GM21423 (cell line): ENCODE measurements around the gene CHRNB1.

ENCODE experiments used
- ATAC-seq: cut with Tn5 transposase; IDR thresholded peaks from one replicate; pipeline ENCODE4 v1.9.1; 2021; ENCODE audit warnings: mild to moderate bottlenecking, moderate library complexity; ENCODE audit not compliant: unreplicated experiment

Gene CHRNB1, protein sequence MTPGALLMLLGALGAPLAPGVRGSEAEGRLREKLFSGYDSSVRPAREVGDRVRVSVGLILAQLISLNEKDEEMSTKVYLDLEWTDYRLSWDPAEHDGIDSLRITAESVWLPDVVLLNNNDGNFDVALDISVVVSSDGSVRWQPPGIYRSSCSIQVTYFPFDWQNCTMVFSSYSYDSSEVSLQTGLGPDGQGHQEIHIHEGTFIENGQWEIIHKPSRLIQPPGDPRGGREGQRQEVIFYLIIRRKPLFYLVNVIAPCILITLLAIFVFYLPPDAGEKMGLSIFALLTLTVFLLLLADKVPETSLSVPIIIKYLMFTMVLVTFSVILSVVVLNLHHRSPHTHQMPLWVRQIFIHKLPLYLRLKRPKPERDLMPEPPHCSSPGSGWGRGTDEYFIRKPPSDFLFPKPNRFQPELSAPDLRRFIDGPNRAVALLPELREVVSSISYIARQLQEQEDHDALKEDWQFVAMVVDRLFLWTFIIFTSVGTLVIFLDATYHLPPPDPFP

DNA sequence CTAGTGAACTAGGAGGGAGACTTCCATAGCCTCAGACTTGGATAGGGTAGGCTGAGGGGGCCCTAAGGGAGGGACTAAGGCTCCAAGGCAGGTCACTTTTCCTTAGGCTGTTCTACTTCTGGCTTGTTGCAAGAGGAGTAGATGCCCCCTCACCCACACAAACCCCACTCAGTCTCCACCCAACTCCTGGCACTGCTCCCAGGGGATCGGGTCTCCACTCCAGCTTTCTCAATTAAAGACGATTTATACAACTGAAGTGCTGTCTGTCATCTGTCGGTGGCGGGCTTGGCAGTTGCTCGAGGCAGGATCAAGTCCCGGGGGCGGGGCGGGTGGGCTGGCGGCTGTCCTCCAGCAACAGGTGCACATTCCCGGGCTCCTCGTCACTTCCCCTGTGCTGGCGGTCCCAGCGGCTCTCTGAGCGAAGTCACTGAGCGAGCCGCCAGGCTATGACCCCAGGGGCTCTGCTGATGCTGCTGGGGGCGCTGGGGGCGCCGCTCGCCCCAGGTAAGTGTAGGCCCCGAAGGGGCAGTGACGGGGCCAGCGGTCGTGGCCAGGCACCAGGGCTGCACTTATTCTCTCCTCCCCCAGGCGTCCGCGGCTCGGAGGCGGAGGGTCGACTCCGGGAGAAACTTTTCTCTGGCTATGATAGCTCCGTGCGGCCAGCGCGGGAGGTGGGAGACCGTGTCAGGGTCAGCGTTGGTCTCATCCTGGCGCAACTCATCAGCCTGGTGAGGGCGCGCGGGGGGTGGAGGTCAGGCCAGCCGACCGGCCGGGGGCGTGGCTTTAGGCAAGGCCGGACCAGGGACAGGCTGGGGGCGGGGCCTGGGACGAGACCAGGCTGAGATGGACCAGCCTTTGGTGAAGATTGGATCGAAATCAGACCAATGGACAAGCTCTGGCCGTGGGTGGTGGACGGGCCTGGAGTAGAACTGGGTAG, at the start of gene CHRNB1:
Gene CHRNB1 (plus strand): TSS at position 380 of the 937 bp plus-strand sequence. CDS start 67 bp downstream, at position 447.
- no peak for ATAC-seq

DNA sequence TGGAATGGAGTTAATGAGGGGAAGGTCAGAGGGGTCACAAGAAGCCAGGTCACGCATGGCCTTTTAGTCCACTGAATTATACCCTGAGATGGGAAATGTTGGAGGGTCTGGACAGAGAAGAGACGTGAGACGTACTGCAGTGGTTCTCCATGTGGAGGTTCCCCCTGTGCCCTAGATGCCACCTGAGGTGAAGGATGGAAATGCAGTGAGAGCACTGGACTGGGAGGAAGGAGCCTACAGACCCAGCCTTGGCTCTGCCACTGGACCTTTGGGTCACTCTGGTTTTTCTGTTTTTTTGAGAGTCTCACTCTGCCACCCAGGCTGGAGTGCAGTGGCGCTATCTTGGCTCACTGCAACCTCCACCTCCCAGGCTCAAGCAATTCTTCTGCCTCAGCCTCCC, 48.7 kb upstream of the CHRNB1 start:
- no peak for ATAC-seq

DNA sequence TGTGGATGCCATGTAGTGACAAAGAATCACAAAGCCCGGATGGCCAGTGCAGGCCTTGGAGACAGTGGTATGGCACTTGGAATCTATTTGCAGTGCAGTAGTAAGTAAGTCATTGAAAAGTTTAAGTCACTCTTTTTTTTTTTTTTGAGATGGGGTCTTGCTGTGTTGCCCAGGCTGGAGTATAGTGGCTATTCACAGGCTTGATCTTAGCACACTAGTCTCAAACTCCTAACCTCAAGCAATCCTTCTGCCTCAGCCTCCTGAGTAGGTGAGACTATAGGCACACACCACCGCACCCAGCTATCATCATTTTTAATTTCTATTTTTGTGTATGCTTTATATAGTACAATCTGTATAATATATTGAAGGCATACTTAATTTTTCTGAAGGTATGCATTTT, 46.2 kb upstream of the CHRNB1 start:
- ATAC-seq = no peak

DNA sequence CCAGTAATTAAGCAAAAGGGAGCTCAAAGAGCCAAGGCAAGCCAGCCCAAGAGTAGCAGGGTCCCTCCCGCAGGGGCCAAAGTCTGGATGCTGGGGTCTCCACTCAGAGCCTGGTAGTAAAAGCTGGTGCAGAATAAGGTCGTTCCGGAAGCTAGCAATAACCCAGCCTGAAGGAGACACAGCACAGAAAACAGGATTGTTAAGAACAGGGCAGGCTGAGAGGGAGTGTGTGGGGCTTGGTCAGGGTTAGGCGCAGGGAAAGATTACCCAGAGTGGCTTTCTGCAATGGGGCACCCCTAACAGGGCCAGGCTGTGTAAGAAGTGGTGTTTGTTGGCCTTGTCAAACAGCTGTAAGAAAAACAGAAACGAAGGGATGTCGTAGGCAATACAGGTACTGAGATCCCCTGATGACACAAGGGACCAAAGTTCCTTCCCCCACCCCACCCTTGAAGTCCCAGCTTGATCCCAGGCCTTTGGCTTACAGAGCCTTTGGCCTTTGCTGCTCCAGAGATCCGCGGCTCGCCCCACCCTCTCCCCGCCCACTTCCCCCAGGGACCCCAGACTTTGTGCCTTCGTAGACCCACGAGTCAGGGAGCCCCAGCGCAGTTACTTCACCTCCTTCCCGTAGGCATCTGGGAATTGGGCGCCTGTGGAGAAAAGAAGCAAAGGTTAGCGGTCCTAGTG, 41.7 kb upstream of the CHRNB1 start:
- ATAC-seq = no peak

DNA sequence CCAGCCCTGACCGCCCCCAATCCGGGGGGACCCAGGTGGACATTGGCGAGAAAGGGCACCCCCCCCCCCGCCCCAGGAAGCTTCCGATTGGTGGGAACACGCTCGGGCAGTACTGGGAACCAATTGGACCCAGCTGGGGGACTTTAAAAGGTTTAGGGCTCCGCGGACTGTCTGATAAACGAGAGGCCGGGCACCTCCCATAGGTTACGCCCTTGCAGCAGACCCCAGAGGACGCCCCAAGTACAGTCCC, 41.2 kb upstream of the CHRNB1 start:
- ATAC-seq = no peak

DNA sequence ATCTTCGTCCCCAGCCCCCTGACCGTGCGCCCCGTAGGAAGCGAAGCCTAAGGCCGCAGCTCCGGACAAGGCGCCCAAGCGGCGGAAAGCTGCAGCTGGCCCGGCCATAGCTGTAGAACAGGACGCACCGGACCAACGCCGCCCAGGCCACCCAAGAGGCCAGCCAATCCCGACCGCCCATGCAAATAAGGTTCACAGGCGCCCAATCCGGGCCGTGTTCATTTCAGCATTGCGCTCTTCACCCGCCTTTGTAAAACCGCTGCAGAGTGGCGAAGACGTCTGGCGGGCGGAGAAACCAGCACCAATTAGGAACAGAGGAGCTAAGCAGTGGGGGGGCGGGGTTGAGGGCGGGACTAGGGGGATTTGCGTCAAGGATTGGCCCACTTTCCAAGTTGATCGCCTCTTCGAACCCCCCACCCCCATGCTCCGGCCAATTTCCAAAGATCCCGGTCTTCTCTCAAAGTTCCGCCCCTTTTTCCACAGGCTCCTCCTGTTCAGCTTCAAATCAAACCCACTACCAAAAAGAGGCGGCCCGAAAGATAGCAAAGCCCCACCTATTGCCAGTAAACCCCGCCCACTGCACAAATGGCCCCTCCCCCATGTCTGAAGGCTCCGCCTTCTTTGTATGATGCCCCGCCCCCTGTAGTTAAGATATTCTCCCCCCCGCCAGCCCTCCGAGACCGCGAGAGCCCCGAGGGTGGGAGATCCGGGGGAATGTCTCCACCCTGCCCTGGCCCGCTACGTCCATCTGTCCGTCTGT, 40.7 kb upstream of the CHRNB1 start, which contains the start of gene TMEM256:
Gene TMEM256 (minus strand): TSS at position 121 of the 760 bp plus-strand sequence. CDS start 13 bp downstream, at position 108.
- ATAC-seq = peak; percentile 94

DNA sequence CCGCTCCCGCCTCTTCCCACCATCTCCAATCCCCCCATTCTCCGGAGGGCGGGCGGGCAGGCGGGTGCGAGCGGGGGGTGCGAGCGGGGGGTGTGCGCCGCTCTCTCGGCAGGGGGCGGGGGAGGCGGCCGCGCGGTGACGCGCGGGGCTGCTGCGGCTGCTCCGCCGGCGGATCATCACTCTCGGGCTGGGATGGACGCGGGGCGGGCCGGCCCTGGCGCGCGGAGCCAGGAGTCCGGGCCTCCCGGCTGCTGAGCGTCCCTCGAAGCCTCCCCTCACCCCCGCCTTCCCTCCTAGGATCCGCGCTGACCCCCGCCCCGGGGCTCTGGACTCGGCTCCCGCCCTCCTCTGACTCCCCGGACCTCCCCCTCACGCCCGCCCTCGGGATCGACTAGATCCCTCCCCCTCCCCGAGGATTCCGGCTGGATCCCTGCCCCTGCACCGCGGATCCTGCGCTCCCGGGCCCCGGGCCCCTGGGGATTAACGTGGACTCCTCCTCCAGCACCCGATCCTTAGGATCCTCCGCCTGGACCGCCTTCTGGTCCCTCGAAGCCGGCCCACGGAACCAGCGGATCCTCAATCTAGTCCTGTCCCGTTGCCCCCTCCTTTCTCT, 40.0 kb upstream of the CHRNB1 start:
- peak; percentile 7 for ATAC-seq

DNA sequence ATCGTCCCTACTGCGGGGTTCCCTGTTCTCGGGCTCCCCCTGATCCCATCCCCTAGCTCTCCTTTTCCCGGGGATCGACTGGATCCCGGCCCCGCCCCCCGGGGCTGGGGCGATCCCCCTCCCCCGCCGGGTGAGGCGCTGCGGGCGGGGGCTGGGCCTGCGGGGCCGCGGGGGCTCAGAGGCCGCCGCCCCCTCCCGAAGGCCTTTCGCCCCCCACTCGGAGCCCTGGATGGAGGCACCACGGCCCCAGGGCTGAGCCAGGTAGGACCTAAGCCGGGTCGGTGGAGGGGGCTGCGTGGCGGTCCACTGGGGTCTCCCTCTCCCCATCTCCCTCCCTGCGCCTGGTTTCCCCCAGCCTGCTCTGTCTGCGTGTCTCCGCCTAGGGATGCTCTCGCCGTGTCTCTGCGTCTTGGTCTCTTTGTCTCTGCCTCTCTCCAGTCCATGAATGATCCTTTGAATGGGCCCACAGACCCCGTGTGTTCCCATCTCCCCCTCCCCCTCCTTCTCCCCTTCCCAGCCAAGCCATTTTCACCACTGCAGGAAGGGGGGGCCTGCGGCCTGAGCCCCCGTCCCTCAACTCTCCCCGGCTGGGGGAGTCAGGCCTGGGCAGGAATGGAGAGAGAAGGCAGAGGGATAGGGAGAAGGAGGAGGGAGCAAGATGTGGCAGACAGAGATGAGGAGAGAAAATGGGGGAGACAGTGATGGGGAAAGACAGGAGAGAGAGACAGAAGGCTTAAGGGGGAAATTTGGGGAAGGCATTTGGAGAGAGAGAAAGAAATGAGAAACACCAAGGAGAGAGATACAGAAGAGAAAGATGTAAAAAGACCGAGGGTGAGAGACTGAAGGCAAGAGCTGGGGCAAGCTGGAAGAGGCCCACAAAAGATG, 39.3 kb upstream of the CHRNB1 start:
- no peak for ATAC-seq

DNA sequence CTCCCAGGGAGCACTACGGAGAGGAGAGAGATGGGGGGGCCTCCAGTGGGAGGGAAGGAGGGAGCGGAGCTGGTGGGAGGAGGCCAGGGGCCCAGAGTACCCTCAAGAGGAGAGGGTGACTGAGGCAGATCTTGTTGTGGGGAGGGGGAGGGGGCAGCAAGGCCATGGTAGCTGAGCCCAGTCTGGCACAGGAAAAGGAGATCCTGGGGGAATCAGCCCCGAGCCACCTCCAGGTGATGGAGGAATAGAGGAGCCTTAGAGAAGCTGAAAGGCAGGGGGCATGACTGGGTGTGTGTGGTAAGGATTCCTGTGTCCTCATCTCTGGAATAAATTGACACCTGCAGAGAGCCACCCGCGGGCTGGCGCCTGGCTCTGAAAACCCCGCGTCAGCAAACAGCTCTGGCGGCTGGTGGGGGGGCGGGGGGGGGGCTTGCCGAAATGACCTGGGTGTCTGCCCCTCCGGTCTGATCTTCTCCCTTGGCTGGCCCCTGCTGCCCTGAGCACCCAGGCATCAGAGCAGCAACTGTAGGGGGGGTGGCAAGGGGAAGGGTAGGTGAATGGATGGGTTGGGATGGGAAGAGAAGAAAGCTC, 38.5 kb upstream of the CHRNB1 start:
- ATAC-seq = no peak

DNA sequence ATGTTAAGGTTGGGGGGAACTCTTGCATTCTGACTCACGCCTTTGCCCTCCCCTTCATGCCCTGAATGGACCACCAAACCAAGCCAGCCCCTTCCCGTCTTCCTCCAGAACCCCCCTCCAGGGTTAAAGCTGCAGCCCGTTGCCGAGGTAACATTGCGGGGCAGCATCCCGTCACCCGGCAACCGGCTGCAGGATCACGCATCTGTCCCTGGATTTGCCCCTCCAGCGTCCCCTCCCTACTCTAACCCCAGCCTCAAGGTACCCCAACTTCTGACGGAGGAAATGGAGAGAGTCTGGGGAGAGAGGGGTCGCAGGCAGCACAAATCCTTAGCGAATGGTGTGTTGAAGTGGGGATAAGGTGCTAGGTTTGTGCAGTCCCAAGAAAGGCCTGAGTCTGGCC, 37.8 kb upstream of the CHRNB1 start:
- no peak for ATAC-seq

DNA sequence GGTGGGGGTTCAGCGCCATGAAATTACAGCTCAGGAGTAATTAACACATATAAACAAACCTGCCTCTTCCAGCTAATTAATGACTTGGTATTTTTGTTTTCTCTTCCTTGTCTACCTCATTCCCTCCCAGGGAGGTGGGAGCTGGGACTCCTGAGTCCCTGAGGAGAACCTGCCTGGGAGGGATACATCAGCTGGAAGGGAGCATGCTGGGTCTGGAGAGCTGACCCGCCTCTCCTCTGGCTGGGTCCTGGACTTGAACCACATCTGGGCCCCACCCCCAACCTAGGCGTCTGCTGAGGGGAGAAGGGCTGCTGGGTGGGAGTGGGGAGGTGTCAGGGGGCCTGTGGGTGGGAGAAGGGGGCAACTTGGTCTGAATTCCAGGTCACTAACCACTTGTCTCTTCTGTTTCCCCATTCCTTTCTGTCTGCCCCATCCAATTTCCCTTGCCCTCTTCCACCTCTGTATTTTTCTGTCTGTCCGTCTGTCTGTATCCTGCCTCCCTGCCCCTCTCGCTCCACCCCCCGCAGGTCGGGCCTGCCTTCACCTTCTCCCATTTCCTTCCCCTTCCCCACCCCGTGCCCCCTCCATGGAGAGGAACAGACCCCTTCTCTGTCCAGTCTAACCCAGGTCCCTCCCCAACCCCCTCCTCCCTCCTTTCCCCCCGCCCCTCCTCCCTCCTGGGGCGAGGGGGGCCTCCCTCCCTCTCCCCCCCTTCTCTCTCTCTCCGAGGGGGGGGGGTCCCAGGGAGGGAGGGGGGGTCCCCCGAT, 37.2 kb upstream of the CHRNB1 start, which contains the start of gene NLGN2:
Gene NLGN2 (plus strand): TSS at position 361 of the 767 bp plus-strand sequence. CDS start 411 bp downstream, outside the sequence.
- ATAC-seq = no peak

DNA sequence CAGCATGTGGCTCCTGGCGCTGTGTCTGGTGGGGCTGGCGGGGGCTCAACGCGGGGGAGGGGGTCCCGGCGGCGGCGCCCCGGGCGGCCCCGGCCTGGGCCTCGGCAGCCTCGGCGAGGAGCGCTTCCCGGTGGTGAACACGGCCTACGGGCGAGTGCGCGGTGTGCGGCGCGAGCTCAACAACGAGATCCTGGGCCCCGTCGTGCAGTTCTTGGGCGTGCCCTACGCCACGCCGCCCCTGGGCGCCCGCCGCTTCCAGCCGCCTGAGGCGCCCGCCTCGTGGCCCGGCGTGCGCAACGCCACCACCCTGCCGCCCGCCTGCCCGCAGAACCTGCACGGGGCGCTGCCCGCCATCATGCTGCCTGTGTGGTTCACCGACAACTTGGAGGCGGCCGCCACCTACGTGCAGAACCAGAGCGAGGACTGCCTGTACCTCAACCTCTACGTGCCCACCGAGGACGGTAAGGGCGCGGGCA, 36.6 kb upstream of the CHRNB1 start:
- ATAC-seq = no peak

DNA sequence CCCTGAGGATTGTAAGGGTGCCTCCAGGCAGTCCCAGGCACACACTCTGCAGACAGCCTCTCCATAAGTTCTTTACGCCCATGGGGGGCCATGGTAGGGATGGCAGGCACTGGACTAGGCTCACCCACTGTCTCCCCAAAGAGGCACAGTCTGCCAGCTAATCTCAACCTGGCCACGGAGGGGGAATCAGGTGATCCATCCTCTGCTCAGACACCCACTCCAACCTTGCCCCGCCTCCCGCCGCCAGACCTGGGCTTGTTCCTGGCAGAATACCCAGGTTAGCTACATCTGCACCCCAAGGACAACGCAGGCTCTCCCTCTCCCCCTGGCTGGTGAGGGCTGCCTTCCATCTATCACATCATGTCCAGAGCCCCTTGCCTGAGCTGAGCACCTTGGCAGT, 36.0 kb upstream of the CHRNB1 start:
- ATAC-seq = no peak

DNA sequence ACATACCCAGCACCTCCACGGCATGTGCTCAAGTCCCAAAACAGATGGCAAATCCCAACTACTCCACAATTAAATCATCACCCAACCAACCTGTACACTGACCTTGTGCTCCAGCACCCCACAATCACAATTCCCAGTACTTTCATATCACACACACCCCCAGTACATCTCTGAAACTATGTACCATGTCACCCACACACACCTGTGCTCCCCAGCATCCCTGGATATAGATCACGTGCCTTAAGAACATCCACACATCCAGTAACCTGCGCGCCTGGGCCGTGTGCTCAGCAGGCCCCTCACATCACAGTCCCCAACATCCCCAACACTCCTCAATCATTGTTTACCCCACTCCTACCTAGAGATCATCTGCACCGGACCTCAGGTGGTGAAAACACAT, 35.1 kb upstream of the CHRNB1 start:
- no peak for ATAC-seq

DNA sequence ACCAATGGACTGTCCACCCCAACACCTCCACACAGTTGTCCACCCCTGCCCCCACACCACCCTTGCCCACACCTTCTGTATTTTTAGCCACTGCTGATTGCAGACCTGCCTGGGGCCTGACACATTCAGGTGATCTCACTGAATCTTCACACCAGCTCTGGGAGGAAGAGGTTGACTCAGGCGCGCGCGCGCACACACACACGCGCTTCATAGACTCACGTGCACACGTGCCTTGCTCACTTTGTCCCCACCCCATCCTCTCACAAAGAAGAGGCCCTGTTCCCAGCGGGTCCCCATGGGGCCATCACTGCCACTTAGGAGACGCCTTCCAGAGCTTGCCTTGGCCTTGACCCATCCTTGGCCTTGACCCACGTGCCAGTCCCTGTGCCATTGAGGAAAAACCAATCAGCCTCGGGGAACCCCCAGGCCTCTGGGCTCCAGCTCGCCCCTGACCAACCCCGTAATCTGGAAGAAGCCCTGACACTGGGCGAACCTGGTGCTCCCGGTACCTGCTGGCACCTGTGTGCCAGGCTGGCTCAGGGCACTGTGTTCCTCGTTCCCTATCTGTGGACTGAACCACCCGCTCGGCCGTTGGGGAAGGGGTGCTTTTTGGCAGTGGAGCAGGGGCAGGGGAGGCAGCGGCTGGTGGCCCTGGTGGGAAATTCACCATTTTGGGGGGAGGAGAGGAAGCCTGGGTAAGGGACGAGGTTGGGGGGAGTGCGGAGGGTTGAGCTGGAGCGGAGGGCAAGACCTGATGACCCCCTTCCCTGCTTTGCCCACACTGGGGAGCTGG, 34.0 kb upstream of the CHRNB1 start:
- ATAC-seq = no peak

DNA sequence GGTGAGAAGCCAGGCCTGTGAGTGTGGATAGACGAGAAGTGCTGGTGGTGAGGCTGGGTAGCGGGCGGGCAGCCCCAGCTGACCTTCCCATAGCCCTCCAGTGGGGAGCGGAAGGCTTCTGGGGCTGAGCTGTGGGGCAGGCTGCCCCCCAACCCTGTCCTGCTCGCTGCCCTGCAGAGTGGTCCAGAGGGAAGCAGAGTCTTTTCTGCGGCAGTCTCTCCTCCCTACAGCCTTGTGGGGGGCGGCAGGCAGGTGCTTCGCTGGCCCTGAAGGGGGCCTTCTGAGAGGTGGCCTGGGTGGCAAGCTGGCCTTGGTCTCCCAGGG, 33.5 kb upstream of the CHRNB1 start:
- ATAC-seq = no peak

DNA sequence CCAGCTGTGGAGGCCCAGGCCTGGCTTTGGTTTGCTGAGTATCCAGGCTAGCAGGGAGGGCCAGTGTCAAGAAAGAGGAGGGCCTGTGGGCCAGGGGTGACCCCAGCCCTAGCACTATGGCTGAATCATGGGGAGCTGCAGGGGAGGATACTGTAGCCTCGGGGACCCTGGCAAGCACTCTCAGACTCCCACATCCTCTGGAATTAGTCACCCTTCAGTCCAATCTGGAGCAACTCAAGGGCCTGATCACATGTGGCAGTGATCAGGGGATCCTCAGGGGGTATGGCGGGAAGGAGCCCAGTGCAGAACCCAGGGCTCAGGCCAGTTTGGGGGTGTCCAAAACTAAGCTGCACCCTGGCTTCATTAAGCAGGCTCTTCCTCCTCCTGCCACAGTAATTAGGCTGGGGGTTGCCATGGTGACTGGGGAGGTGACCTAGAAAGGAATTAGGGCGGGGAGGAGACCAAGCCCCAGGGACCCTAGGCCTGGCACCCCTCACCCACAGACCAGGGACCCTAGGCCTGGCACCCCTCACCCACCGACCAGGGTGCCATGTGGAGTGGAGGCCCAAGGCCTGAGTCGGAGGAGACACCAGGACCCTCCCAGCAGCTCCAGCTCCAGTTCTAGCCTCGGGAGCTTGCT, 31.4 kb upstream of the CHRNB1 start:
- no peak for ATAC-seq
